ENCODE results near the gene RAB27A.
"Not testable (repeated sequence)": the region's sequence is repeated elsewhere in the genome, so short reads cannot be mapped to it uniquely, and the experiment has no call there.

RAB27A gene

DNA sequence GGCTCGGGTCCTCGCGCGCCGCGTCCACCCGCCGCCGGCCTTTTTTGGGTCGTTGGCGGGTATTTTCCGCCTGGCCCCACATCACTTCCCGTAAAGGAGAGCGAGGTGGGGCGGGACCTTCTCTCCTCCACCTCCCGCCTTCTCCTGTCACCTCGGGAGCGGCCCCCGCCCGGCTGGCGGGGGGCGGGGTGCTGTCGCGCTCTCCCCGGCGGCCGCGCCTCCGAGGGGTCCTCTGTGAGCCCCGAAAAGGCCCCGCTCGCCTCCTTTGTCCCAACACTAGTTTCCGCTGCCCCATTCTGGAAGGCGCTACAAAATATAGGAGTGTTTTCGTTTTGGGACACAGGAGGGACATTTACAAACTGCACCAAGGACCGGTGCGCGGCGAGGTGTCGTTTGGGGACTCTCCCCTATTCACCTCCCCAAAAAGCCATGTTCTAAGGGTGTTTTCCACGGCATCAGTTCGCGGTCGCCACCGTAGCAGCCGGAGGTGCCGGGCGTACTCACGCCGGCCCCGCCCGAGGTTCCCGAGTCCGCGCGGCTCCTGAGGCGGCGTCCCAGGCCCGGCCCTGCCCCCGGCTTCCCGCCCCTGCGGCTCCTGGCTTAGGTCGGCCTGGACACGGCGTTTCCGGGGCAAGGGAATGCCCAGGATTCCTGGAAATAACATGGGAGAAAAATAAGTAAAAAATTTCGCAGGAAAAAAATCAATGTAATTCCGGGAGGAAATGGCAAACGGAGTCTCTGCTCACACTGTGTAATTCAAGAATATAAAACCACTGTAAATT is at the start of gene RAB27A:
TSS of gene RAB27A (minus strand) at position 68 of the 782 bp plus-strand sequence. CDS start 54,879 bp downstream, outside the sequence.
- in situ Hi-C loops (cut with MboI; ENCODE audit: low sequenced_read_pairs): loop anchor here (5.0 kb wide), 1 partner anchor 73 kb away; no protein-coding TSS in a partner anchor

GRCh38 chr15:55337160-55337559 is 47.5 kb upstream of the RAB27A start:
- in situ Hi-C loops (cut with MboI; ENCODE audit: low sequenced_read_pairs): no loop called here

DNA sequence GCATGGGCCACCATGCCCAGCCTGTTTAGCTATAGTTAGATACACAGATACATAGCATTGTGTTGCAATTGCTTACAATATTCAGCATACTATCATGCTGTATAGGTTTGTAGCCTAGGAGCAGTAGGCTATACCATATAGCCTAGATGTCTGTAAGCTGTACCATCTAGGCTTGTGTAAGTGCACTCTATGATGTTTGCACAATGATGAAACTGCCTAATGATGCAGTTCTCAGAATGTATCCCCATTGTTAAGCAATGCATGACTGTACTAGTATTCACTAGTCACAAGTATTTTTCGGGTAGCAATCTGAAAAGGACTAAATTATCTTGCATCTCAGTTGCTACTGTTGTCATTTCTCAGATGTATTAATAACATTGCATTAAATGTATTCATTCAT is 45.4 kb upstream of the RAB27A start:
- in situ Hi-C loops (cut with MboI; ENCODE audit: low sequenced_read_pairs): no loop called here

DNA sequence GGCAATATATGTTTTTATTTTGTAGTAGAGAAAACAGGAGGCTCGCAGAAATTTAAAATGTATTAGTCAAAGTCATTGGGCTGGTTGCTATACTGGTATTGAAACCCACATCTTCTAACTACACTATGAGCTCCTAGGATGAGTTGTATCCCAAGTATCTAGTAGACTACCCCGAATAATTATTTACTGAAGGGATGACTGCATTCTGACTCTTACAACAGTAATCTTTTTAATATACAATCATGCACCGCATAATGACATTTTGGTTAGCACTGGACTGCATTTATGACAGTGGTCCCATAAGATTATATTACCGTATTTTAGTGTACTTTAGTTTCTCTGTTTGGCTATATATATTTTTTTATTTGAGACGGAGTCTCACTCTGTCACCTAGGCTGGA is 44.8 kb upstream of the RAB27A start:
- in situ Hi-C loops (cut with MboI; ENCODE audit: low sequenced_read_pairs): no loop called here

GRCh38 chr15:55327387-55327786 is 37.8 kb upstream of the RAB27A start:
- in situ Hi-C loops (cut with MboI; ENCODE audit: low sequenced_read_pairs): no loop called here

GRCh38 chr15:55322467-55322866 is 32.9 kb upstream of the RAB27A start:
- in situ Hi-C loops (cut with MboI; ENCODE audit: low sequenced_read_pairs): no loop called here

DNA sequence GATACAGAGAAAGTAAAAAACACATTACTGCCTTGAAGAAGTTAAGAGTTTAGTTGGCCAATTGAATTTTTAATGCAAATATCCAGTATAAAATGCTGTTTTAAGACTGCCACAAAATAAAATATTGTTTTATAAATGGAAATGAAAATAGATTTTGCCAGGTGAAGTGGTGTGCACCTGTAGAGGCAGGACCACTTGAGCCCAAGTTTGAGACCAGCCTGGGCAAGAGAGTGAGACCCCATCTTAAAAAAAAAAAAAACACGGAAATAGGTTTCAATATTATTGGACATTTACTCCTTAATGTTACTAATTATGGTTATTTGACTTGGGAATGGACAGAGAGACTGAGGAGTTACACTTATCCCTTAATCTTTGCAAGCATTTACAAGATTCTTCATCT is 31.4 kb upstream of the RAB27A start:
- in situ Hi-C loops (cut with MboI; ENCODE audit: low sequenced_read_pairs): no loop called here

GRCh38 chr15:55320238-55320550 is 30.6 kb upstream of the RAB27A start:
- in situ Hi-C loops (cut with MboI; ENCODE audit: low sequenced_read_pairs): no loop called here

DNA sequence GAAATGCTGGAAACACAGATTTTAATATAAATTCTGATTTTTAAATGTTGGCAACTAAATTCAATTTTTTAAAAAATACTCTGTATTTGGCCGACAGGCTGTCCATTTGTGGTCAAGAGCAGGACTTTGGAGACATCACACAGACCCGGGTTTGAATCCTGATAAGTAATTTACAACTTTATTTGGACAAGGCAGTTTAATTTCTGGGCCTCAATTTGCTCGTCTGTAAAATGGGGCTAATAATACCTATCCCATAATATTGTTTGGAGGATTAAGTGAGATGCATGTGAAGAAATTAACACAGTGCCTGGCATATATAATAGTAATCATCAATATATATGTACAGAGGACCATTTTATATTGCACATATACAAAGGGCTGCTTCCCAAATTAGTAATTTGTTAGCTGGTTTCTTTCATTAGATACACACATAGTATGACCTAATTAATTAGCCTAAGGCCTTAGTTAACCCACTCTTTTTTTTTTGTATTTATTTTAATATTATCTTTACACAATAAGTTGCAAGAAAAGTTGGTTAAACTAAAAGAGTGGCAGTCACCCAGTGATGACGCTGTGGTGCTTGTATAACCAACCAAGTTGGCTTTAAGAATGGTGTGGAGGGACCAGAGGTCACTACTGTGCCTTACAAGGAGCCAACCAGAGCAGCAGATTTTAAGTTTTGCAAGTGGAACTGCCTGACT is 30.1 kb upstream of the RAB27A start:
- in situ Hi-C loops (cut with MboI; ENCODE audit: low sequenced_read_pairs): no loop called here

DNA sequence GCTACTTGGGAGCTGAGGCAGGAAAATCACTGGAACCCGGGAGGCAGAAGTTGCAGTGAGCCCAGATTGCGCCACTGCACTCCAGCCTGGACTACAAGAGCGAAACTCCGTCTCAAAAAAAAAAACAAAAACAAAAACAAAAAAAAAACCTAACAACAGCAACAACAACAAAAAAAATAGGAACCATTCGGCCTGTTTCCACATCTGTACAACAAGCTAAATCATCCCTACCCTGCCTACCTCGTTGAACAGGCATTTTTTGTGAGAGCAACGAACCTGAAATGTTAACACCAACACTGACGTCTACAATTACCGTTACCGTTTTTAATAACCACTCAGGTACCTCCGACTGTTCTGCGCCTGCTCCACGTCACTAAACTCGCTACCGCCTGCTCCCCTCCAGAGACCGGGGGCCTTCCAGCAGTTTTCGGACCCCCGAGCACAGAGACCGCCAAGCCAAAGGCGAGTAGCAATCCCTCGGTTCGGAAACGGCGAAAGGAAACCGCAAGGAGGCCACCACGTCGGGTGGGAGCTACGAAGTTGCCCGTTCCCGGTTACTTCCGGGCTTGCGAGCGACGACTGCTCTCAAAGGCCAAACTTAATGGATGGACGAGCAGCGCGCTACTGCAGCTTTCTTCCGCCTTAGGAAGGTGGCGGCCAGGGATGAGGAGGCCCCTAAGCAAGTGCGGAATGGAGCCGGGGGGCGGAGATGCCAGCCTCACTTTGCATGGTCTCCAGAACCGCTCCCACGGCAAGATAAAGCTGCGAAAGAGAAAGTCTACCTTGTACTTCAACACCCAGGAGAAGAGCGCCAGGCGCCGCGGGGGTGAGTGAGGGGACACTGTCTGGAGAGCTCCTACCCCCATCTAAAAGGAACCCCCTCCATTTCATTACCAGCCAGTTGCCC is 29.2 kb upstream of the RAB27A start, which contains the start of the genes PIGB and PIGBOS1:
TSS of gene PIGB (plus strand) at position 635 of the 907 bp plus-strand sequence. CDS start at position 664, 29 bp downstream.
TSS of gene PIGBOS1 (minus strand) at position 536 of the 907 bp plus-strand sequence. CDS start 1,331 bp downstream, outside the sequence.
- in situ Hi-C loops (cut with MboI; ENCODE audit: low sequenced_read_pairs): no loop called here

DNA sequence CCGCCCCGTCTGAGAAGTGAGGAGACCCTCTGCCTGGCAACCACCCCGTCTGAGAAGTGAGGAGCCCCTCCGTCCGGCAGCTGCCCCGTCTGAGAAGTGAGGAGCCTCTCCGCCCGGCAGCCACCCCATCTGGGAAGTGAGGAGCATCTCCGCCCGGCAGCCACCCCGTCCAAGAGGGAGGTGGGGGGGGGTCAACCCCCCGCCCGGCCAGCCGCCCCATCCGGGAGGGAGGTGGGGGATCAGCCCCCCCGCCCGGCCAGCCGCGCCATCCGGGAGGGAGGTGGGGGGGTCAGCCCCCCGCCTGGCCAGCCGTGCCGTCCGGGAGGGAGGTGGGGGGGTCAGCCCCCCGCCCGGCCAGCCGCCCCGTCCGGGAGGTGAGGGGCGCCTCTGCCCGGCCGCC is 13.2 kb upstream of the RAB27A start:
- in situ Hi-C loops (cut with MboI; ENCODE audit: low sequenced_read_pairs): not testable (repeated sequence)

DNA sequence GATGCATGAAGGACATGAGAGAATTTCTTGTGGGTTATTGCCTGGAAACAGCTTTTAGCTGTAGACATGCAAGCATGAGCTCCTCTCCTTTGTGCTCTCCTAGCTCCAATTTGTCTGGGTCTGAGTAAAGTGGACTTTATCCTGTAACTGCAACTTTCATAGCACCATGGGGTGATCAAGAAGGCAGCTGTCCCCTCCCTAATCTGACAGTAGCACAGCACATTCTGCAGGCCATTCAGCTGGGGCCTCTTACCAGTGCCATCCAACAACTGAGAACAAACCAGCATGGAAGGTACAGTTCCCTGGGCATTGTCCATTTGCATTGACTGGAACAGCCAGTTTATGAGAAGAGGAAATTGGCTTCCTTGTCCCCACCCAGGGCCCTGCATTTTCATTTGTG is 7.7 kb upstream of the RAB27A start:
- in situ Hi-C loops (cut with MboI; ENCODE audit: low sequenced_read_pairs): no loop called here

DNA sequence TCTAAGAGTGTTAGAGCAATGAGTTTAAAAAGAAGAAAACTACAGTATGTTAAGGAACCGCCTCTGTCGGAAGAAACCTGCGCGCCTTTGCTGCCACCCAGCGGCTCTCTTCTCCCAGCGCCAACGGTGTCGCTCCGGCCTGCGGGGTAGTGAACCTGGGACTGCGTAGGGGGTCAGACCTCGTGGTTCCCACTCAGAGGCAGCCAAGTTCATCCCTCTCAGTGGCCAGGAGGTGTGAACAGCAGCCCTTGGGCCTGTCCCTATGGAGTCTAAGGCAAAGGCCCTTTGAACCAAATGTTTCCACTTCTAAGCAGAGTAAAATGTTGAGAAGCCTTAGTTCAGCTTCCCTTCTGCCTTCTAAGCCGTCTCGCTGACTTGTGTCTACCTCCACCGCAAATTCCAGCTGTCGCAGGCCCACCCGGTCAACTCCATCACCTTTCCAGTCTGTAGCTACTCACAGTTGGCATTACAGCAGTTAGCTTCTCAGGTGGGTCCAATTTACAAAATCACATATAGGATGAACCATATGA is 980 bp upstream of the RAB27A start:
- in situ Hi-C loops (cut with MboI; ENCODE audit: low sequenced_read_pairs): no loop called here

- in situ Hi-C loops (cut with MboI; ENCODE audit: low sequenced_read_pairs): loop anchor here (5.0 kb wide), 1 partner anchor 72 kb away; no protein-coding TSS in a partner anchor
Measured at GRCh38 chr15:55289011-55289745, 435 bp downstream of the RAB27A start.

DNA sequence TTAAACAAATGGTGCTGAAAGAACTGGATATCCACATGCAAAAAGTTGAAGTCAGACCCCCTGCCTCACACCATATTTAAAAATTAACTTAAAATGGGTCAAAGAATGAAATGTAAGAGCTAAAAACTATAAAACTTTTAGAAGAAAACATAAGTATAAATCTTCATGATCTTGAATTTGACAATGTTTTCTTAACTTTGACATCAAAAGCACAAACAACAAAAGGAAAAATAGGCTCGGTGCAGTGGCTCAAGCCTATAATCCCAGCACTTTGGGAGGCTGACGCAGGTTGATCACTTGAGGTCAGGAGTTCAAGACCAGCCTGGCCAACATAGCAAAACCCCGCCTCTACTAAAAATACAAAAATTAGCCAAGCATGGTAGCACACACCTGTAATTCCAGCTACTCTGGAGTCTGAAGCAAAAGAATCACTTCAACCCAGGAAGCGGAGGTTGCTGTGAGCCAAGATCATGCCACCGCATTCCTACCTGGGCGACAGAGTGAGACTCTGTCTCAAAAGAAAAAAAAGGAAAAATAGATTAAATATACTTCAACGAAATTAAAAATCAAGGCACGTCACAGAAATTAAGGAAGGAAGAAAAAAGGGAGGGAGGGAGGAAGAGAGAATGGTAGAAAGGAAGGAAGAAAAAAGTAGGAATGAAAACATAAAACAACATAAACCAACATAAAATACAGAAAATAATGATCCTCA is 1.5 kb downstream of the RAB27A start:
- in situ Hi-C loops (cut with MboI; ENCODE audit: low sequenced_read_pairs): loop anchor here (5.0 kb wide), 1 partner anchor 71 kb away; no protein-coding TSS in a partner anchor

GRCh38 chr15:55286442-55287189 is 3.0 kb downstream of the RAB27A start:
- in situ Hi-C loops (cut with MboI; ENCODE audit: low sequenced_read_pairs): loop anchor here (5.0 kb wide), 1 partner anchor 69 kb away; no protein-coding TSS in a partner anchor

DNA sequence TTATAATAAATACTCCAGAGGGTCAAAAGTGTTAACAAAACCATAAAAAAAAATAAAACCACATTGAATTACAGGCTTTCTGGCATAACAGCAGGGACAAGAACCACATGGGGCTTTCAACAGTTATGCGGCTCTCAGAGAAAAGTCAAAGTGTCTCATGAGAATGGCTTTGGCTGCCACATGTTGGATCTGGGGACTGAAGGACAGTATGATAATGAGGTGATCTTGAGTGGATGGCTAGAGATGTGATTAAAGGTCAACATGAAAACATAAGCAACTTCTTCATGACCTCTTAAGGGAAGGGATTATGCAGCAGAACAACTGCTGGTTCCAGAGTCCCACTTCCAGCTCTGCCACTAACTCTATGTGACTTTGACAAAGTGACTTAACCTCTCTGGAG is 5.2 kb downstream of the RAB27A start:
- in situ Hi-C loops (cut with MboI; ENCODE audit: low sequenced_read_pairs): no loop called here

- in situ Hi-C loops (cut with MboI; ENCODE audit: low sequenced_read_pairs): no loop called here
Measured at GRCh38 chr15:55283379-55284147, 6.0 kb downstream of the RAB27A start.

Measured in HL-60/S4 (cell line).